NCI-H460 (cell line): ENCODE results near the gene KCTD21. TPM values are rescaled to one million over a fixed set of nuclear protein-coding genes. Genes with fewer than 3 reads are reported as not detected.

Experiments used
- DNase-seq: peaks from one replicate; pipeline ENCODE4 v3.0.0-alpha.2; 2016; ENCODE audit warnings: low read depth; ENCODE audit errors: extremely low read depth
- total RNA-seq: library from RNA; depleted of rRNA; stranded (reverse); fragments of >200 nt; shearing (Covaris generic); gene quantifications from 2 replicates; pipeline ENCODE4 v1.2.3, GENCODE V29; 2014

KCTD21 gene
- total RNA-seq, 1 experiment from 2014 or later: 4.1 TPM

GRCh38 chr11:78219493-78220217, 31.2 kb upstream of the KCTD21 start:
- no peak for DNase-seq

GRCh38 chr11:78218707-78219492, 30.5 kb upstream of the KCTD21 start:
- no peak for DNase-seq

DNA sequence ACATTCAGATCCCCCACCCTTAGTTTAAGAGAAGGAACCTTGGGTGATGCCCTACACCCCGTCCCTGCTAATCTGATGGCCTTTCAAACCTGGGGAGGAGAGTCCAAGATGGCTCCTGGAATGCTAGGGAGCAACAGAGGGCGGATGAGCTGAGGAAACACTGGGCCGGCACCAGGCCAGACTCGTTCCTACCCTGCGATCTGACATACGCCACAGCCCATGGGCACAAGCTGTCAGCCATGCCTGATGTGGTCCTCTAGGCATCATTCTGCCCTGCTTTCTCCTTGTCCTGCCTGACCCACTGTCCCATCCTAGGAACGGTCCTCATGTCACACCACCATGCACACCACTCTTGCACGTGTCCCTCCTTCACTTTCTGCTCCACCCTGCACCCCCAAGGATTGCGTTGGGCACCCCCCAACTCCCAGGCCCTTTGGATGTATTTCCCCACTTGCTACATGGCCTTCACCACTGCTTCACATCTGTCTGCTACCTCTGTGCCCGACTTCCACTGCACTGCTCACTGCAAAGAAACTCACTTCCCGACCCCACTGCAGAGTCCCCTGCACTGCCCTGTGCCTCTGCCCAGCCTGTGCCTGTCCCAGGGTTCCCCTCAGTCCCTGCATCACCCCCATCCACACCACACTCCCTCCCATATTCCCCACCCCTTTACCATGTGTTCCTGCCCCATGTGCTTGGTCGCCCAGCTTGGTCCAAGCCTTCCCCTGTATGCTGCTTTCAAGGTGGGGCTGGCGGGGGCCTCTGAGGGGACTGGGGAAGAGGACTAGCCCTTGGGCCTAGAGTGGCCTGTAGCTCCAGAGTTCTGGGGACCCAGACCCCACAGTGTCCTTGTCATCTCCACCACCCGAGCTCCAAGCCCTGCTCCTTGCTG, 29.5 kb upstream of the KCTD21 start:
- no peak for DNase-seq

- no peak for DNase-seq
These were observed 28.3 kb upstream of the KCTD21 start for GRCh38 chr11:78216571-78217287.

- no peak for DNase-seq
These were observed 27.6 kb upstream of the KCTD21 start for GRCh38 chr11:78216021-78216420.

DNA sequence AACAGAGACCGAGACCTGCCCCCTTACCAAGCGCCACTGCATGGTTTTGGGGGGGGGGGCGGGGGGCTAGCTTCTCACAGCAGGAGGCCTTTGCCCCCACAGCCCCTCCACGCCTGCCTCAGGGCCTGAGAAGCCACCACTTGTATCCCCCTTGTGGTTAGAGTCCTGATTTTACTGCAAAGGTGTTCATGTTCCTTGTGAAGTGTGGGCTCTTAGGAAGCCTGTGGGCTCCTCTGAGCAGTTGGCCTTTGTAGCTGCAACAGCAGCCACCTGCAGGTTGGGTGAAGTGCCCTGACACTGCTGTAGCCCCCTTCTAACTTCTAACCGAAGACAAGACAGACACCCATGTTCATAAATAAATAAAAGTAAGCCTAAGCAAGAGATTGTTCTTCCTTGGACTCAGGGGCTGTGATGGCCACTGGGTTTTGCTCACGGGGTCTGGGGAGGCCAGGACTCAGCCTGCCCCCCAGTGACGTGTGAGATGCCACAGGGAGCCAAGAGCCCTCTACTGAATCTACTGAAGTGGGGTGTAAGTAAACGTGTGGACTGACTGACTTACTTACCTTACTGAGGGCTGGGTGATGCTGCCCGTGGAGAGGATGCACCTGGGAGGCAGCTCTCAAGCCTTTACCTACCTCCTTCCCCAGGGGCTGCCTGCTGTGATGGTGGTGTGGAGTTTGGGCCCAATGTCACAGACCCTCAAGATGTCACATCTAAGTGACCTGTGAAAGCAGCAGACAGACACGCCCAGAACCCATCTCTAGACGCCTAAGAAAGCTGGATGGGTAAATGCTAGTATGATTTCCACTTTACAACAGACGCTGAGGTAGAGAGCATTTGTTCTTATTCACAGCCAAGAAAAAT, 26.1 kb upstream of the KCTD21 start:
- DNase-seq: no peak

DNA sequence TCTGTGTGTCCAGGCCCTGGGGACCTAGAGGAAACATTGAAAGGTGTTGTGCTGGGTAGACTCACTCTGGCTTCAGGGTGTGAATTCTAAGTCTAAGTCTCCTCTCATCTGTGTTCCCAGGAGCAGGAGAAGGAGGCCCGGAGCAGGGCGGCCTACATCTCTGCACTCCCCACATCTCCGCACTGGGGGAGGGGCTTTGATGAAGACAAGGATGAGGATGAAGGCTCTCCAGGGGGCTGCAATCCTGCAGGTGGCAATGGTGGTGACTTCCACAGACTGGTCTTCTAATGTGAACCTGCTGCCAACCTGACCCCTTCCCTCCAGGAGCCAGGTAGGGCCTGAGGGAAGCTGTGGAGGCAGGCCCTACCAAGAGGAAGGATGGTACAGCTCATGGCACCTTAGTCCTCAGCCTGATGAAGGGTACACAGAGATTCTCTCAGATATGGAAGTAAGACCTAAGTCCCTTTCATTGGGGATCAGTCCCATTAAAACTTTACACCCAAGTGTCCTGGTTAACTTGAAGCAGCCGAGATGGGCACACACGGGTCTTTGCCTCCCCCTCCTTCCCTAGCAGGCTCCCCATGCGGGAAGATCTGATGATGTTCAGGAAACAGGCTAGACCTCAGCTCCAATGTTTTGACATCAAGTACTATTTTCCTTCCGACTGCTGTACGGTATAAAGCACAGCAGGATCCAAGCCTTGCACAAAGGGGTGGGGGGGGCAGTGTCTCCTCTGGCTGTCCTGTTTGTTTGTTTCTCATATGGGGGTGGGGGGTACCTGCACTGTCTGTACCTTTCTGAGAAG, 25.3 kb upstream of the KCTD21 start:
- no peak for DNase-seq

- DNase-seq: no peak
These were observed 24.4 kb upstream of the KCTD21 start for GRCh38 chr11:78212586-78213371.

GRCh38 chr11:78211565-78211964, 23.1 kb upstream of the KCTD21 start:
- no peak for DNase-seq

- DNase-seq: no peak
These were observed 21.7 kb upstream of the KCTD21 start for GRCh38 chr11:78210000-78210608.

DNA sequence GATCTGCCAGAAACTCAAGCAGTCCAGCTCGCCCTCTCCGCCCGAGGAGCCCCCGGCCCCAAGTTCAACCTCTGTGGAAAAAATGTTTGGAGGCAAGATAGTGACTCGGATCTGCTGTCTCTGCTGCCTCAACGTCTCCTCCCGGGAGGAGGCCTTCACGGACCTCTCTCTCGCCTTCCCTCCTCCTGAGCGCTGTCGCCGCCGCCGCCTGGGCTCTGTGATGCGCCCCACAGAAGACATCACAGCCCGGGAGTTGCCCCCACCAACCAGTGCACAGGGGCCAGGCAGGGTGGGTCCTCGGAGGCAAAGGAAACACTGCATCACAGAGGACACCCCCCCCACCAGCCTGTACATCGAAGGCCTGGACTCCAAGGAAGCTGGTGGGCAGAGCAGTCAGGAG, 21.1 kb upstream of the KCTD21 start:
- DNase-seq: no peak

DNA sequence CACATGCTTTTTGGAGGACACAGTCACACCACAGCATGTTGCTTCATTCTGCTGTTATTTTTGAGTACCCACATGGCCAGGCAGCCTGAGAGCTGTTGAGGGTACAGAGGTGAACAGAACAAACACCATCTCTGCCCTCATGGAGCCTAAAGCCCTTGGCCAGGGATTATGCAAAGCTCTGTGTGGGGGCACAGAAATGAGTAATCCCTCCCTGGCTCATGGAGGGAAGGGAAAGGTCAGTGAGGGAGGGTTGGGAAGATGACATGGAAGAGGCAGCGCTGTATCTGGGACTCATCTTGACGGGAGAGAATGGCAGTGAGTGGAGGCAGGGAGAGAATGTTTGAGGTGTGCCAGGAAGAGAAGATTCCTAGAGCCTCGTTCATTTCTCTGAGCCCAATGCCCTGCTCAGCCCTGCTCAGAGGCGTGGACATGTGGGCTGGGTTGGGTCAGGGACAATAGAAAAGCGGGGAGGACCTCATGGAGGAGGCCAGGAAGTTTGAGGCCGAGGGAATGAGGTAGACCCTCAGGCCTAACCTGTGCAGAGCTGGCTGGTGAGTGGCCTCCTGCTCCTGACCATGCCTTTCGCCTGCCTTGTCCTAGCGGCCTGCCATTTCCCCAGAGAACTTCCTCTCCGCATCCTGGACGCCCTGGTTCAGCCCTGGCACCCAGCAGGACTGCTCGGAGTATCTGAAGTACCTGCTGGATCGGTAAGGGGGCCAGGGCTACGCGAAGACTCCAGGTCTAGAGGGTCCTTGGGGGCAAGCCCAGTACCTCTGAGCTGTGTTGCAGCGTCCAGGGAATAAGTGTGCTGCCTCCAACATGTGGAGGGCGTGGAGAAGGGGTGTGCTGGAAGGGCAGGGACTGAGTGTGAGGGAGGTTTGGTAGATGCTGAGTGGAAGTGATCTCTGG, 20.1 kb upstream of the KCTD21 start:
- DNase-seq: no peak

- DNase-seq: no peak
These were observed 19.3 kb upstream of the KCTD21 start for GRCh38 chr11:78207532-78208256.

DNA sequence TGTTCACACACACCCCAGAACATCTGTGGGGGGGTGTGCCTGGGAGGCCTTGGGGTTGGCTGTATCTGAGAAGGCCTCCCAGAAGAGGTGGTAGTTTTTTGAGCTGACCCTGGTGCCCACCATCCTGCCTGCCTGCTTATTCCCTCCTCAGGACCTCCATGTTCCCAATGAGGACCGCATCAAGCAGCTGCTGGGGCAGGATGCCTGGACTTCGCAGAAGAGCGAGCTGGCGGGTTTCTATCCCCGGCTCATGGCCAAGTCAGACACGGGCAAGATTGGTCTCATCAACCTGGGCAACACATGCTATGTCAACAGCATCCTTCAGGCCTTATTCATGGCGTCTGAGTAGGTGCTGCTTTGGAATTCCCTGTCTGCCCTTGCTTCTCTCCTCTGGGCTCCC, 17.3 kb upstream of the KCTD21 start:
- DNase-seq: no peak

DNA sequence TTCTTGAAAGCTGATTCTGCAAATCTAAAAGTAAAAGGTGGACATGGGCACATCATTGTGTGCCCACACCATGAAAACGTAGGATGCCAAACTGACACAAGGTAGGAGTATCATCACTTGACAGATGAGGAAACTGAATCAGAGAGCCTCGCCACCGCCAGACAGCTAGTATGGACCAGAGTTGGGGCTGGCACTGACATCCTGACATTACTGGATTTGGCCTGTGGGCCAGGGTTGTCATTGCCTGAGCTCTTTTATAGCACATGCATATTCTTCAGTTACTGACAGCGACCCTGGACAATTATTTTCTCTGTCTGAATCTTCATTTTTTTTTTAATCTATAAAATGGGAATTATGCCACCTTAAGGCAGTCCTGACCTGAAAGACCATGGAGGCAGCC, 16.8 kb upstream of the KCTD21 start:
- no peak for DNase-seq

- no peak for DNase-seq
These were observed 14.8 kb upstream of the KCTD21 start for GRCh38 chr11:78203184-78203583.
